Mesenchymal stem cell (in vitro differentiated cells and primary cell): ENCODE measurements around the gene ATP5F1D.

Experiments used
- DNase-seq: peaks from one replicate; pipeline ENCODE4 v3.0.0-alpha.2; 2013
- H2AFZ ChIP-seq: one replicate; pipeline ENCODE4 v1.6.1; 2013; ENCODE audit warnings: low read depth, mild to moderate bottlenecking, control low read depth, inconsistent platforms, low read length, moderate library complexity
- H2AK5ac ChIP-seq: 2 replicates; pipeline ENCODE4 v1.6.1; 2013; ENCODE audit warnings: low read length, moderate library complexity, mild to moderate bottlenecking, inconsistent platforms; ENCODE audit not compliant: severe bottlenecking
- H2BK120ac ChIP-seq: one replicate; pipeline ENCODE4 v1.6.1; 2013; ENCODE audit warnings: low read depth, mild to moderate bottlenecking, inconsistent platforms, low read length, moderate library complexity
- H2BK12ac ChIP-seq, 2 experiments: one replicate each; pipeline ENCODE4 v1.6.1; 2013; ENCODE audit warnings: inconsistent platforms in 2 of 2, low read length in 2 of 2, mild to moderate bottlenecking in 2 of 2, moderate library complexity in 2 of 2, control low read depth in 1 of 2
- H2BK15ac ChIP-seq: one replicate; pipeline ENCODE4 v1.6.1; 2013; ENCODE audit warnings: mild to moderate bottlenecking, low read depth, inconsistent platforms; ENCODE audit not compliant: poor library complexity, severe bottlenecking
- H2BK5ac ChIP-seq: 2 replicates; pipeline ENCODE4 v1.6.1; 2013; ENCODE audit warnings: low read depth, mild to moderate bottlenecking, low read length, control low read depth, inconsistent platforms; ENCODE audit not compliant: poor library complexity, severe bottlenecking
- H3K14ac ChIP-seq, 2 experiments: one replicate each; pipeline ENCODE4 v1.6.1; 2013; ENCODE audit warnings: inconsistent platforms in 2 of 2, low read length in 2 of 2, control low read depth in 1 of 2, mild to moderate bottlenecking in 1 of 2, moderate library complexity in 1 of 2
- H3K18ac ChIP-seq, 2 experiments: one replicate each; pipeline ENCODE4 v1.6.1; 2013; ENCODE audit warnings: inconsistent platforms in 2 of 2, low read length in 2 of 2, control low read depth in 1 of 2, low read depth in 1 of 2, mild to moderate bottlenecking in 1 of 2
- H3K23ac ChIP-seq, 2 experiments: one replicate each; pipeline ENCODE4 v1.6.1; 2013; ENCODE audit warnings: inconsistent platforms in 2 of 2, low read length in 2 of 2, mild to moderate bottlenecking in 2 of 2, moderate library complexity in 2 of 2, control low read depth in 1 of 2
- H3K27ac ChIP-seq: 2 replicates; pipeline ENCODE4 v1.5.1; 2013; ENCODE audit warnings: mild to moderate bottlenecking, moderate library complexity, low read length, control low read depth, inconsistent platforms; ENCODE audit not compliant: poor library complexity, severe bottlenecking
- H3K27me3 ChIP-seq, 2 experiments: 2 replicates each; pipeline versions ENCODE4 v1.6.1 to v1.7.0; 2013; ENCODE audit warnings: low read length in 2 of 2, mild to moderate bottlenecking in 2 of 2, moderate library complexity in 2 of 2, control low read depth in 1 of 2, inconsistent platforms in 1 of 2; ENCODE audit not compliant: control insufficient read depth in 1 of 2, insufficient read depth in 1 of 2
- H3K36me3 ChIP-seq, 2 experiments: 2 replicates each; pipeline versions ENCODE4 v1.6.1 to v1.7.0; 2013; ENCODE audit warnings: low read length in 2 of 2, control low read depth in 1 of 2, inconsistent platforms in 1 of 2, low read depth in 1 of 2, mild to moderate bottlenecking in 1 of 2; ENCODE audit not compliant: insufficient read depth in 2 of 2, control insufficient read depth in 1 of 2
- H3K4ac ChIP-seq, 2 experiments: one replicate each; pipeline ENCODE4 v1.6.1; 2013; ENCODE audit warnings: inconsistent platforms in 2 of 2, low read length in 2 of 2, mild to moderate bottlenecking in 2 of 2, moderate library complexity in 2 of 2, control low read depth in 1 of 2, low read depth in 1 of 2
- H3K4me1 ChIP-seq: 2 replicates; pipeline ENCODE4 v1.6.1; 2013; ENCODE audit warnings: low read depth, low read length, control low read depth; ENCODE audit not compliant: control insufficient read depth, insufficient read depth
- H3K4me2 ChIP-seq: 2 replicates; pipeline ENCODE4 v1.6.1; 2013; ENCODE audit warnings: low read length, mild to moderate bottlenecking, inconsistent platforms; ENCODE audit not compliant: poor library complexity, severe bottlenecking
- H3K4me3 ChIP-seq, 2 experiments: 2 replicates each; pipeline versions ENCODE4 v1.5.1 to v1.7.0; 2013; ENCODE audit warnings: low read length in 2 of 2, mild to moderate bottlenecking in 2 of 2, control low read depth in 1 of 2, low read depth in 1 of 2; ENCODE audit not compliant: insufficient read depth in 1 of 2
- H3K79me1 ChIP-seq: replicated peaks from 2 replicates; pipeline ENCODE4 v1.6.1; 2013; ENCODE audit warnings: mild to moderate bottlenecking, control low read depth, low read length, inconsistent platforms; ENCODE audit not compliant: poor library complexity, severe bottlenecking
- H3K9ac ChIP-seq: 2 replicates; pipeline ENCODE4 v1.7.0; 2013; ENCODE audit warnings: mild to moderate bottlenecking, low read length, moderate library complexity
- H3K9me3 ChIP-seq: 2 replicates; pipeline ENCODE4 v1.7.0; 2013; ENCODE audit warnings: mild to moderate bottlenecking, low read length; ENCODE audit not compliant: control insufficient read depth
- H4K8ac ChIP-seq: one replicate; pipeline ENCODE4 v1.6.1; 2013; ENCODE audit warnings: inconsistent platforms, mild to moderate bottlenecking, low read length, moderate library complexity
- H4K91ac ChIP-seq: one replicate; pipeline ENCODE4 v1.6.1; 2013; ENCODE audit warnings: mild to moderate bottlenecking, low read length, inconsistent platforms
- WGBS: methylation state at CpG from one replicate; pipeline ENCODE4 v1.1.7; 2013; ENCODE audit warnings: mixed read lengths; 5-methylcytosine and 5-hydroxymethylcytosine counted together

The ATP5F1D gene

GRCh38 chr19:1264801-1265614 lies 23.5 kb downstream of the ATP5F1D start:
- 44% methylated on average over 25 of the region's 26 CpGs for WGBS
- H3K14ac ChIP-seq: peak overlapping the region in 1 of 2 experiments; percentile 81
- peak overlapping the region; percentile 44 for H3K27ac ChIP-seq
- H3K9me3 ChIP-seq: no peaks in the 10 kb centered on the region
- peak overlapping the region in 1 of 2 experiments; percentile 62 for H3K4me3 ChIP-seq
- H2BK12ac ChIP-seq: peak overlapping the region; percentile 70 to 90
- H2BK120ac ChIP-seq: peak overlapping the region; percentile 80
- H3K36me3 ChIP-seq: peaks cover 0 to 14% of the 10 kb centered on the region in 2 experiments
- peaks cover 12% of the 10 kb centered on the region for H3K79me1 ChIP-seq
- peak overlapping the region; percentile 63 for H4K8ac ChIP-seq
- H4K91ac ChIP-seq: peak overlapping the region; percentile 60
- peak overlapping the region; percentile 72 for H2AK5ac ChIP-seq
- H3K18ac ChIP-seq: peak overlapping the region; percentile 57 to 93
- H3K4me1 ChIP-seq: peaks cover 74% of the 10 kb centered on the region
- peak overlapping the region; percentile 18 to 82 for H3K4ac ChIP-seq
- no peak overlapping the region for H2BK15ac ChIP-seq
- H2AFZ ChIP-seq: no peak overlapping the region
- no peak overlapping the region for H3K23ac ChIP-seq
- peak; percentile 95 for DNase-seq
- peak overlapping the region; percentile 68 for H3K9ac ChIP-seq
- H2BK5ac ChIP-seq: no peak overlapping the region
- H3K27me3 ChIP-seq: no peaks in the 10 kb centered on the region
- H3K4me2 ChIP-seq: peak overlapping the region; percentile 8

GRCh38 chr19:1265615-1266128 lies 24.1 kb downstream of the ATP5F1D start:
- no peaks in the 10 kb centered on the region for H3K27me3 ChIP-seq
- H3K23ac ChIP-seq: peak overlapping the region in 1 of 2 experiments; percentile 20
- peak overlapping the region in 1 of 2 experiments; percentile 94 for H3K14ac ChIP-seq
- H3K4me3 ChIP-seq: peak overlapping the region; percentile 43 to 75
- H4K91ac ChIP-seq: peak overlapping the region; percentile 97
- H3K79me1 ChIP-seq: peaks cover 10% of the 10 kb centered on the region
- peak overlapping the region; percentile 95 for H4K8ac ChIP-seq
- peak overlapping the region; percentile 65 to 93 for H2BK12ac ChIP-seq
- peak overlapping the region; percentile 90 to 96 for H3K18ac ChIP-seq
- peak; percentile 98 for DNase-seq
- no peak overlapping the region for H2BK15ac ChIP-seq
- WGBS: under 1% methylated on average over 22 of the region's 28 CpGs
- H3K4ac ChIP-seq: peak overlapping the region; percentile 61 to 92
- peak overlapping the region; percentile 57 for H2BK5ac ChIP-seq
- peaks cover 69% of the 10 kb centered on the region for H3K4me1 ChIP-seq
- peak overlapping the region; percentile 86 for H3K9ac ChIP-seq
- H3K36me3 ChIP-seq: peaks cover under 1 to 11% of the 10 kb centered on the region in 2 experiments
- peak overlapping the region; percentile 80 for H2BK120ac ChIP-seq
- peak overlapping the region; percentile 54 for H2AK5ac ChIP-seq
- H3K4me2 ChIP-seq: peak overlapping the region; percentile 91
- no peaks in the 10 kb centered on the region for H3K9me3 ChIP-seq
- peak overlapping the region; percentile 18 for H2AFZ ChIP-seq
- peak overlapping the region; percentile 77 for H3K27ac ChIP-seq

GRCh38 chr19:1266129-1266915 lies 24.8 kb downstream of the ATP5F1D start:
- H3K14ac ChIP-seq: peak overlapping the region in 1 of 2 experiments; percentile 94

More at GRCh38 chr19:1266129-1266915, 24.8 kb downstream of the ATP5F1D start:
- Histone ChIP-seq H2AK5ac (no peak overlapping the region), H3K4ac (peak overlapping the region; percentile 61 to 92), H2BK15ac (peak overlapping the region; percentile 67), H3K4me3 (peak overlapping the region; percentile 62 to 86), H4K8ac (peak overlapping the region; percentile 95), H3K23ac (peak overlapping the region in 1 of 2 experiments; percentile 20), H3K36me3 (peaks cover 7 to 18% of the 10 kb centered on the region in 2 experiments), H2BK12ac (peak overlapping the region; percentile 65 to 99), H3K27ac (peak overlapping the region; percentile 77), H2BK120ac (peak overlapping the region; percentile 80), H3K27me3 (no peaks in the 10 kb centered on the region), H2AFZ (peak overlapping the region; percentile 18), H3K9me3 (no peaks in the 10 kb centered on the region), H3K4me1 (peaks cover 72% of the 10 kb centered on the region), H4K91ac (peak overlapping the region; percentile 97), H3K18ac (peak overlapping the region; percentile 90 to 97), H3K4me2 (peak overlapping the region; percentile 91), H3K9ac (peak overlapping the region; percentile 86), H2BK5ac (peak overlapping the region; percentile 57), H3K79me1 (peaks cover 8% of the 10 kb centered on the region)
- DNase-seq: peak; percentile 92
- WGBS: under 1% methylated on average over 66 of the region's 84 CpGs
